K562 (cell line): Measurements from ENCODE around the gene FBRS. TPM values are rescaled to one million over a fixed set of nuclear protein-coding genes. Genes with fewer than 3 reads are reported as not detected.

Experiments used
- MAFF ChIP-seq: IDR thresholded peaks from 2 replicates; pipeline ENCODE4 v1.6.1; 2012; ENCODE audit warnings: low read length, improper control_type of control experiment
- ZNF12 ChIP-seq: sonication (generic); formaldehyde crosslinking; IDR thresholded peaks from 2 replicates; pipeline ENCODE4 v1.4.0; 2020; ENCODE audit warnings: mild to moderate bottlenecking, missing genetic modification reagents
- polyA plus RNA-seq, 8 experiments: library from polyadenylated mRNA; depleted of rRNA in 4 of 8; stranded (reverse) in 5 of 8; unstranded in 3 of 8; fragments of >200 nt; fragmentation: Nextera tagmentation in 2 of 8; fragmentation: Illumina TruSeq in 1 of 8; extraction: Ambion mirVana in 2 of 8; extraction: Trizol in 1 of 8; gene quantifications; 2 replicates each; pipeline versions ENCODE4 v1.2.1 to v1.2.3, GENCODE V29; 2011 to 2014; ENCODE audit warnings: inconsistent platforms in 1 of 8, missing spikeins in 1 of 8
- total RNA-seq, 7 experiments: library from RNA; depleted of rRNA in 6 of 7; stranded (reverse); fragments of >200 nt in 6 of 7; fragmentation: Illumina TruSeq in 2 of 7; extraction: Trizol in 2 of 7; gene quantifications; 2 replicates each; pipeline versions ENCODE4 v1.2.1 to v1.2.3, GENCODE V29; 2011 to 2021; ENCODE audit warnings: low replicate concordance in 1 of 7
- TF ChIP-seq, protein P1 (sequence below): fragments of 200-600 bp; sonication (generic); IDR thresholded peaks from one replicate; pipeline ENCODE4 v1.6.1; 2012; ENCODE audit warnings: mild to moderate bottlenecking, low read depth, low read length, inconsistent platforms
- TF ChIP-seq, protein P2 (sequence below), 2 experiments: fragments of 450-650 bp; IDR thresholded peaks; 2 replicates each; pipeline ENCODE4 v1.6.1; 2016; ENCODE audit warnings: mild to moderate bottlenecking in 2 of 2, borderline replicate concordance in 1 of 2, low read depth in 1 of 2, moderate library complexity in 1 of 2

FBRS gene
- total and polyA plus RNA-seq, 9 of the 15 experiments (the other 6 are each of a cell fraction or from before 2014, with no cell fraction given): 0.32 to 59.5 (median 13.1) TPM

GRCh38 chr16:30657866-30658730 is at the start of gene FBRS (continued):
- TF ChIP-seq, protein P1, sequence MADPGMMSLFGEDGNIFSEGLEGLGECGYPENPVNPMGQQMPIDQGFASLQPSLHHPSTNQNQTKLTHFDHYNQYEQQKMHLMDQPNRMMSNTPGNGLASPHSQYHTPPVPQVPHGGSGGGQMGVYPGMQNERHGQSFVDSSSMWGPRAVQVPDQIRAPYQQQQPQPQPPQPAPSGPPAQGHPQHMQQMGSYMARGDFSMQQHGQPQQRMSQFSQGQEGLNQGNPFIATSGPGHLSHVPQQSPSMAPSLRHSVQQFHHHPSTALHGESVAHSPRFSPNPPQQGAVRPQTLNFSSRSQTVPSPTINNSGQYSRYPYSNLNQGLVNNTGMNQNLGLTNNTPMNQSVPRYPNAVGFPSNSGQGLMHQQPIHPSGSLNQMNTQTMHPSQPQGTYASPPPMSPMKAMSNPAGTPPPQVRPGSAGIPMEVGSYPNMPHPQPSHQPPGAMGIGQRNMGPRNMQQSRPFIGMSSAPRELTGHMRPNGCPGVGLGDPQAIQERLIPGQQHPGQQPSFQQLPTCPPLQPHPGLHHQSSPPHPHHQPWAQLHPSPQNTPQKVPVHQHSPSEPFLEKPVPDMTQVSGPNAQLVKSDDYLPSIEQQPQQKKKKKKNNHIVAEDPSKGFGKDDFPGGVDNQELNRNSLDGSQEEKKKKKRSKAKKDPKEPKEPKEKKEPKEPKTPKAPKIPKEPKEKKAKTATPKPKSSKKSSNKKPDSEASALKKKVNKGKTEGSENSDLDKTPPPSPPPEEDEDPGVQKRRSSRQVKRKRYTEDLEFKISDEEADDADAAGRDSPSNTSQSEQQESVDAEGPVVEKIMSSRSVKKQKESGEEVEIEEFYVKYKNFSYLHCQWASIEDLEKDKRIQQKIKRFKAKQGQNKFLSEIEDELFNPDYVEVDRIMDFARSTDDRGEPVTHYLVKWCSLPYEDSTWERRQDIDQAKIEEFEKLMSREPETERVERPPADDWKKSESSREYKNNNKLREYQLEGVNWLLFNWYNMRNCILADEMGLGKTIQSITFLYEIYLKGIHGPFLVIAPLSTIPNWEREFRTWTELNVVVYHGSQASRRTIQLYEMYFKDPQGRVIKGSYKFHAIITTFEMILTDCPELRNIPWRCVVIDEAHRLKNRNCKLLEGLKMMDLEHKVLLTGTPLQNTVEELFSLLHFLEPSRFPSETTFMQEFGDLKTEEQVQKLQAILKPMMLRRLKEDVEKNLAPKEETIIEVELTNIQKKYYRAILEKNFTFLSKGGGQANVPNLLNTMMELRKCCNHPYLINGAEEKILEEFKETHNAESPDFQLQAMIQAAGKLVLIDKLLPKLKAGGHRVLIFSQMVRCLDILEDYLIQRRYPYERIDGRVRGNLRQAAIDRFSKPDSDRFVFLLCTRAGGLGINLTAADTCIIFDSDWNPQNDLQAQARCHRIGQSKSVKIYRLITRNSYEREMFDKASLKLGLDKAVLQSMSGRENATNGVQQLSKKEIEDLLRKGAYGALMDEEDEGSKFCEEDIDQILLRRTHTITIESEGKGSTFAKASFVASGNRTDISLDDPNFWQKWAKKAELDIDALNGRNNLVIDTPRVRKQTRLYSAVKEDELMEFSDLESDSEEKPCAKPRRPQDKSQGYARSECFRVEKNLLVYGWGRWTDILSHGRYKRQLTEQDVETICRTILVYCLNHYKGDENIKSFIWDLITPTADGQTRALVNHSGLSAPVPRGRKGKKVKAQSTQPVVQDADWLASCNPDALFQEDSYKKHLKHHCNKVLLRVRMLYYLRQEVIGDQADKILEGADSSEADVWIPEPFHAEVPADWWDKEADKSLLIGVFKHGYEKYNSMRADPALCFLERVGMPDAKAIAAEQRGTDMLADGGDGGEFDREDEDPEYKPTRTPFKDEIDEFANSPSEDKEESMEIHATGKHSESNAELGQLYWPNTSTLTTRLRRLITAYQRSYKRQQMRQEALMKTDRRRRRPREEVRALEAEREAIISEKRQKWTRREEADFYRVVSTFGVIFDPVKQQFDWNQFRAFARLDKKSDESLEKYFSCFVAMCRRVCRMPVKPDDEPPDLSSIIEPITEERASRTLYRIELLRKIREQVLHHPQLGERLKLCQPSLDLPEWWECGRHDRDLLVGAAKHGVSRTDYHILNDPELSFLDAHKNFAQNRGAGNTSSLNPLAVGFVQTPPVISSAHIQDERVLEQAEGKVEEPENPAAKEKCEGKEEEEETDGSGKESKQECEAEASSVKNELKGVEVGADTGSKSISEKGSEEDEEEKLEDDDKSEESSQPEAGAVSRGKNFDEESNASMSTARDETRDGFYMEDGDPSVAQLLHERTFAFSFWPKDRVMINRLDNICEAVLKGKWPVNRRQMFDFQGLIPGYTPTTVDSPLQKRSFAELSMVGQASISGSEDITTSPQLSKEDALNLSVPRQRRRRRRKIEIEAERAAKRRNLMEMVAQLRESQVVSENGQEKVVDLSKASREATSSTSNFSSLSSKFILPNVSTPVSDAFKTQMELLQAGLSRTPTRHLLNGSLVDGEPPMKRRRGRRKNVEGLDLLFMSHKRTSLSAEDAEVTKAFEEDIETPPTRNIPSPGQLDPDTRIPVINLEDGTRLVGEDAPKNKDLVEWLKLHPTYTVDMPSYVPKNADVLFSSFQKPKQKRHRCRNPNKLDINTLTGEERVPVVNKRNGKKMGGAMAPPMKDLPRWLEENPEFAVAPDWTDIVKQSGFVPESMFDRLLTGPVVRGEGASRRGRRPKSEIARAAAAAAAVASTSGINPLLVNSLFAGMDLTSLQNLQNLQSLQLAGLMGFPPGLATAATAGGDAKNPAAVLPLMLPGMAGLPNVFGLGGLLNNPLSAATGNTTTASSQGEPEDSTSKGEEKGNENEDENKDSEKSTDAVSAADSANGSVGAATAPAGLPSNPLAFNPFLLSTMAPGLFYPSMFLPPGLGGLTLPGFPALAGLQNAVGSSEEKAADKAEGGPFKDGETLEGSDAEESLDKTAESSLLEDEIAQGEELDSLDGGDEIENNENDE: no peak
- TF ChIP-seq MAFF (no peak), ZNF12 (no peak)
- TF ChIP-seq, protein P2, sequence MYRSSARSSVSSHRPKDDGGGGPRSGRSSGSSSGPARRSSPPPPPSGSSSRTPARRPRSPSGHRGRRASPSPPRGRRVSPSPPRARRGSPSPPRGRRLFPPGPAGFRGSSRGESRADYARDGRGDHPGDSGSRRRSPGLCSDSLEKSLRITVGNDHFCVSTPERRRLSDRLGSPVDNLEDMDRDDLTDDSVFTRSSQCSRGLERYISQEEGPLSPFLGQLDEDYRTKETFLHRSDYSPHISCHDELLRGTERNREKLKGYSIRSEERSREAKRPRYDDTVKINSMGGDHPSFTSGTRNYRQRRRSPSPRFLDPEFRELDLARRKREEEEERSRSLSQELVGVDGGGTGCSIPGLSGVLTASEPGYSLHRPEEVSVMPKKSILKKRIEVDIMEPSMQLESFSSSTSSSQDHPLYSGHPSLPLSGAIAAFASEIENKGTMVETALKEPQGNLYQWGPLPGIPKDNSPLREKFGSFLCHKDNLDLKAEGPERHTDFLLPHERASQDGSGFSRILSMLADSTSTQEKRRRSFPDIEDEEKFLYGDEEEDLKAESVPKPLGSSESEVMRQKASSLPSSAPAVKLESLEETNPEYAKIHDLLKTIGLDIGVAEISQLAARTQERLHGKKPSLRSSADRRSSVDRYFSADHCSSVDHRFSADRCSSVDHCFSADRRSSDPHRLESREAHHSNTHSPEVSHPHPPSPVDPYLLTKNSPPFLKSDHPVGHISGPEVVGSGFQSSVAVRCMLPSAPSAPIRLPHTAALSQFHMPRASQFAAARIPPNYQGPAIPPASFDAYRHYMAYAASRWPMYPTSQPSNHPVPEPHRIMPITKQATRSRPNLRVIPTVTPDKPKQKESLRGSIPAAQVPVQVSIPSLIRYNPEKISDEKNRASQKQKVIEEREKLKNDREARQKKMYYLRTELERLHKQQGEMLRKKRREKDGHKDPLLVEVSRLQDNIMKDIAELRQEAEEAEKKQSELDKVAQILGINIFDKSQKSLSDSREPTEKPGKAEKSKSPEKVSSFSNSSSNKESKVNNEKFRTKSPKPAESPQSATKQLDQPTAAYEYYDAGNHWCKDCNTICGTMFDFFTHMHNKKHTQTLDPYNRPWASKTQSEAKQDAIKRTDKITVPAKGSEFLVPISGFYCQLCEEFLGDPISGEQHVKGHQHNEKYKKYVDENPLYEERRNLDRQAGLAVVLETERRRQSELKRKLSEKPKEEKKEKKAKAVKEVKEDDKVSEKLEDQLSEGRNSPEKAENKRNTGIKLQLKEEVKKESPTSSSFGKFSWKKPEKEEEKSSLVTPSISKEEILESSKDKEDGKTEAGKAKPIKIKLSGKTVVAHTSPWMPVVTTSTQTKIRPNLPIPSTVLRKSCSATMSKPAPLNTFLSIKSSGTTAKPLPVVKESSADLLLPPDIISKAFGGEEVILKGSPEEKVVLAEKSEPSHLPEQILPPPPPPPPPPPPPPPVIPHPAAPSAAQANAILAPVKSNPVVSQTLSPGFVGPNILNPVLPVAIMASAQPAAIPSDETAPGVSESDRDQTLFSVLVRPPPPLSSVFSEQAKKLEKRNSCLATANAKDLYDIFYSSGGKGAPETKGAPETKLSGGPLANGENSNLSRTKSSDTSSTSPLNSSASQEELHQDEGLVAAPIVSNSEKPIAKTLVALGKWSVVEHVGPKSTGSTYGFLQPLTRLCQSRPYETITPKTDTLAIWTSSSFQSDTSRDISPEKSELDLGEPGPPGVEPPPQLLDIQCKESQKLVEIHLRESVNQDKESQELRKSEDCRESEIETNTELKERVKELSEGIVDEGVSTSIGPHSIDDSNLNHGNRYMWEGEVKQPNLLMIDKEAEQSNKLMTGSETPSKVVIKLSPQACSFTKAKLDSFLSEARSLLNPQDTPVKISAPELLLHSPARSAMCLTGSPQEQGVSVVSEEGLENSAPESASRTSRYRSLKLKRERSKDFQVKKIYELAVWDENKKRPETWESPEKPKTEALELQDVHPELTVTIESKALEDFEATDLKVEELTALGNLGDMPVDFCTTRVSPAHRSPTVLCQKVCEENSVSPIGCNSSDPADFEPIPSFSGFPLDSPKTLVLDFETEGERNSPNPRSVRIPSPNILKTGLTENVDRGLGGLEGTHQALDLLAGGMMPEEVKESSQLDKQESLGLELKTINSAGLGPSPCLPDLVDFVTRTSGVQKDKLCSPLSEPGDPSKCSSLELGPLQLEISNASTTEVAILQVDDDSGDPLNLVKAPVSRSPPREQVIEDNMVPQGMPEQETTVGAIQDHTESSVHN (IDR thresholded peaks at IDR 0.05; ENCODE audit: borderline replicate concordance in 1 of 2, low read depth in 1 of 2): no peak
